Measurements from ENCODE around the gene GPRC5C.

GPRC5C gene

DNA sequence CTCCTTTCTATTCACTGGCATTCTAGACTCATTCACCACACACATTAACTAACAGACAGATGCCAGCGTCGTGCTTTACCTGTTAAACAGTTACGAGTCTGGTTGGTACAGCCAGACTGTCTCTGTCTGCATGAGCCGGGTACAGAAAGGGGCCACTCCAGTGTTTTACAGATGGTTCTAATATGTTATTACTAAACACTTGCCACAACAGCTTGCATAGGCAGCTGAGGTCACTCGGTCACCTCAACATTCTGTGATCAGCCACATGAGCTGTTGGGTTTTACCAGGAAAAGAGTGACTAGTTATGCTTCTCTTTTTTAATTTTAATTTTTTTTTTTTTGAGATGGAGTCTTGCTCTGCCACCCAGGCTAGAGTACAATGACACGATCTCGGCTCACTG, 59.7 kb downstream of the GPRC5C start:
- H3K27ac ChIP-seq: no peak overlapping the region
- no peak for DNase-seq
- no peaks in the 10 kb centered on the region for H3K36me3 ChIP-seq
- H3K4me3 ChIP-seq (ENCODE audit: low read depth, low read length): no peak overlapping the region
- TF ChIP-seq CTCF (IDR thresholded peaks at IDR 0.05; ENCODE audit: low read depth, low read length): no peak
- H3K27me3 ChIP-seq (ENCODE audit: insufficient read depth, low read depth, severe bottlenecking): peaks cover 11% of the 10 kb centered on the region
- peaks cover 4% of the 10 kb centered on the region for H3K9me3 ChIP-seq (ENCODE audit: severe bottlenecking)

DNA sequence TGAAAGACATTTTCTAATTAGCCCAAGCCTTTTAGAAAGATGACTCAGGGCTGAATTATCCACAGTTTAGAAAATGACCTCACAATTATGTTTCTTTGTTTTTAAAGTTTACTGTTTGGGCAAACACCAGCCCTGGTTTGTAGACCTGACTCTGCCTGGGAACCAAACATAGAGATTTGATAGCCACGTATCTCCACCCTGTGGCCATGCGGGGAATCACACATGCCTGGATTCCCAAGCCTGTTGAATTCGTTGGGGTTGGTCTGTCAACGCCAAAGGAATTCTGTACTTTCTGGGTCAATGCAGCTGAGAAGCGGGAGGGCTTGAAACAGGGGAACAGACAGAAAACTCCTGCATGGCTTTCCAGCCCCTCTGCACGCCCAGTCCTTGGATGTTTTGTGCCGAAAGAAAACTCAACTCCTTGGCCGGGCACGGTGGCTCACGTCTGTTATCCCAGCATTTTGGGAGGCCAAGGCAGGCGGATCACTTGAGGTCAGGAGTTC, 61.5 kb downstream of the GPRC5C start:
- H3K27me3 ChIP-seq (ENCODE audit: insufficient read depth, low read depth, severe bottlenecking): peaks cover 9% of the 10 kb centered on the region
- DNase-seq: peak; percentile 78
- H3K27ac ChIP-seq: no peak overlapping the region
- no peaks in the 10 kb centered on the region for H3K36me3 ChIP-seq
- TF ChIP-seq CTCF (IDR thresholded peaks at IDR 0.05; ENCODE audit: low read depth, low read length): peak; percentile 95
- H3K9me3 ChIP-seq (ENCODE audit: severe bottlenecking): peaks cover under 1% of the 10 kb centered on the region
- H3K4me3 ChIP-seq (ENCODE audit: low read depth, low read length): no peak overlapping the region

Data from WERI-Rb-1 (cell line).